Chondrocyte (in vitro differentiated cells): ENCODE measurements around the gene FXYD7. TPM values are rescaled to one million over a fixed set of nuclear protein-coding genes. Genes with fewer than 3 reads are reported as not detected.

ENCODE experiments used
- DNase-seq: peaks from one replicate; pipeline ENCODE4 v3.0.0; 2021; ENCODE audit warnings: mixed read lengths, low spot score
- H3K27ac Mint-ChIP-seq: one replicate; pipeline ENCODE4 v1.8.0; 2021; ENCODE audit warnings: mild to moderate bottlenecking, moderate library complexity, mixed read lengths; ENCODE audit not compliant: unreplicated experiment
- H3K27me3 Mint-ChIP-seq: 2 replicates; pipeline ENCODE4 v1.8.0; 2021; ENCODE audit warnings: low read depth, mixed read lengths
- H3K36me3 Mint-ChIP-seq: 2 replicates; pipeline ENCODE4 v1.8.0; 2021; ENCODE audit warnings: low read depth, mixed read lengths
- H3K4me1 Mint-ChIP-seq: 2 replicates; pipeline ENCODE4 v1.8.0; 2021; ENCODE audit warnings: low read depth, mild to moderate bottlenecking, mixed read lengths
- H3K4me3 Mint-ChIP-seq: one replicate; pipeline ENCODE4 v1.8.0; 2021; ENCODE audit warnings: mild to moderate bottlenecking, moderate library complexity, mixed read lengths; ENCODE audit not compliant: unreplicated experiment
- H3K9me3 Mint-ChIP-seq: 2 replicates; pipeline ENCODE4 v1.8.0; 2021; ENCODE audit warnings: low read depth, mixed read lengths
- CTCF ChIP-seq: fragments of 200-600 bp; sonication (generic); IDR thresholded peaks from 2 replicates; pipeline ENCODE4 v1.5.0; 2021; ENCODE audit warnings: antibody characterized with exemption, mild to moderate bottlenecking, moderate library complexity
- total RNA-seq: library from RNA; stranded (reverse); gene quantifications from 3 replicates; pipeline ENCODE4 v1.2.1, GENCODE V29; 2021

Gene FXYD7
- total RNA-seq, 1 donor from 2014 or later: not detected

GRCh38 chr19:35164418-35164817 lies 21.4 kb downstream of the FXYD7 start:
- Mint-ChIP-seq H3K27me3 (no peaks in the 10 kb centered on the region), H3K9me3 (peaks cover 36% of the 10 kb centered on the region), H3K4me1 (peaks cover 33% of the 10 kb centered on the region), H3K4me3 (no peak overlapping the region), H3K27ac (no peak overlapping the region), H3K36me3 (peaks cover 47% of the 10 kb centered on the region)
- no peak for DNase-seq
- TF ChIP-seq CTCF: no peak

- Mint-ChIP-seq H3K4me1 (peaks cover 33% of the 10 kb centered on the region), H3K9me3 (peaks cover 36% of the 10 kb centered on the region)
Measured at GRCh38 chr19:35165200-35166058, 22.4 kb downstream of the FXYD7 start.

GRCh38 chr19:35166100-35167063 lies 23.3 kb downstream of the FXYD7 start:
- Mint-ChIP-seq H3K4me3 (no peak overlapping the region), H3K27ac (no peak overlapping the region), H3K9me3 (peaks cover 34% of the 10 kb centered on the region), H3K27me3 (no peaks in the 10 kb centered on the region), H3K4me1 (peaks cover 33% of the 10 kb centered on the region), H3K36me3 (peaks cover 41% of the 10 kb centered on the region)
- TF ChIP-seq CTCF: no peak
- no peak for DNase-seq

More at GRCh38 chr19:35165200-35166058, 22.4 kb downstream of the FXYD7 start:
- no peak overlapping the region for H3K4me3 Mint-ChIP-seq
- no peaks in the 10 kb centered on the region for H3K27me3 Mint-ChIP-seq
- peaks cover 45% of the 10 kb centered on the region for H3K36me3 Mint-ChIP-seq
- H3K27ac Mint-ChIP-seq: peak overlapping the region; percentile 20
- no peak for TF ChIP-seq CTCF
- no peak for DNase-seq

- Mint-ChIP-seq H3K36me3 (peaks cover 32% of the 10 kb centered on the region), H3K9me3 (peaks cover 30% of the 10 kb centered on the region), H3K27me3 (no peaks in the 10 kb centered on the region), H3K4me1 (peaks cover 29% of the 10 kb centered on the region), H3K4me3 (no peak overlapping the region), H3K27ac (no peak overlapping the region)
- TF ChIP-seq CTCF: no peak
- DNase-seq: no peak
Measured at GRCh38 chr19:35167251-35168119, 24.4 kb downstream of the FXYD7 start.
